HepG2 (cell line): ENCODE data around the gene ASAP2. TPM values are rescaled to one million over a fixed set of nuclear protein-coding genes. Genes with fewer than 3 reads are reported as not detected.

Experiments used
- BCL6 ChIP-seq: IDR thresholded peaks from 2 replicates; pipeline ENCODE4 v1.6.1; 2016; ENCODE audit warnings: missing genetic modification reagents, missing compliant biosample characterization
- CEBPG ChIP-seq: IDR thresholded peaks from 2 replicates; pipeline ENCODE4 v1.6.1; 2016
- ELF3 ChIP-seq: IDR thresholded peaks from 2 replicates; pipeline ENCODE4 v1.6.1; 2016; ENCODE audit warnings: missing genetic modification reagents, missing compliant biosample characterization
- FOXO1 ChIP-seq: sonication (generic); formaldehyde crosslinking; IDR thresholded peaks from 2 replicates; pipeline ENCODE4 v1.4.0; 2020; ENCODE audit warnings: missing genetic modification reagents
- KDM6A ChIP-seq: IDR thresholded peaks from 2 replicates; pipeline ENCODE4 v1.6.1; 2016; ENCODE audit warnings: low read depth
- MIER3 ChIP-seq: IDR thresholded peaks from 2 replicates; pipeline ENCODE4 v1.6.1; 2016; ENCODE audit warnings: missing compliant biosample characterization, borderline replicate concordance
- NR2F6 ChIP-seq, 2 experiments: IDR thresholded peaks; 2 replicates each; pipeline ENCODE4 v1.6.1; 2016; ENCODE audit warnings: antibody characterized with exemption in 1 of 2, mild to moderate bottlenecking in 1 of 2
- RNF2 ChIP-seq: fragments of 450-650 bp; conservative IDR thresholded peaks from 2 replicates; pipeline ENCODE4 v1.6.1; 2016; ENCODE audit warnings: low read depth
- SALL1 ChIP-seq: sonication (generic); formaldehyde crosslinking; IDR thresholded peaks from 2 replicates; pipeline ENCODE4 v1.8.0; 2022; ENCODE audit warnings: mild to moderate bottlenecking, missing genetic modification reagents
- SUZ12 ChIP-seq: fragments of 150-350 bp; IDR thresholded peaks from 2 replicates; pipeline ENCODE4 v1.6.1; 2014; ENCODE audit warnings: low read depth, low read length
- TEAD3 ChIP-seq: optimal IDR thresholded peaks from 2 replicates; pipeline ENCODE3; 2016; ENCODE audit warnings: borderline replicate concordance
- USF2 ChIP-seq, 2 experiments: sonication (generic) in 1 of 2; formaldehyde crosslinking in 1 of 2; IDR thresholded peaks; 2 replicates each; pipeline versions ENCODE4 v1.5.1 to v1.6.1; 2011 to 2020; ENCODE audit warnings: borderline replicate concordance in 1 of 2, low read depth in 1 of 2, low read length in 1 of 2, mild to moderate bottlenecking in 1 of 2, missing genetic modification reagents in 1 of 2, moderate library complexity in 1 of 2
- ZBTB21 ChIP-seq: sonication (generic); formaldehyde crosslinking; IDR thresholded peaks from 2 replicates; pipeline ENCODE4 v1.4.0; 2020; ENCODE audit warnings: missing genetic modification reagents
- ZNF12 ChIP-seq: sonication (generic); formaldehyde crosslinking; IDR thresholded peaks from 2 replicates; pipeline ENCODE4 v1.5.0; 2020; ENCODE audit warnings: missing genetic modification reagents
- ZNF407 ChIP-seq: sonication (generic); formaldehyde crosslinking; IDR thresholded peaks from one replicate; pipeline ENCODE4 v1.5.1; 2020; ENCODE audit warnings: mild to moderate bottlenecking, missing genetic modification reagents; ENCODE audit errors: not compliant biosample characterization
- ZNF644 ChIP-seq: IDR thresholded peaks from 2 replicates; pipeline ENCODE4 v1.6.1; 2016; ENCODE audit warnings: low read depth
- ZSCAN21 ChIP-seq: sonication (generic); formaldehyde crosslinking; IDR thresholded peaks from 2 replicates; pipeline ENCODE4 v1.8.0; 2022; ENCODE audit warnings: mild to moderate bottlenecking, missing genetic modification reagents, moderate library complexity, borderline replicate concordance
- ZSCAN25 ChIP-seq: sonication (generic); formaldehyde crosslinking; IDR thresholded peaks from 2 replicates; pipeline ENCODE4 v1.8.0; 2022; ENCODE audit warnings: mild to moderate bottlenecking, missing genetic modification reagents
- polyA plus RNA-seq, 8 experiments: library from polyadenylated mRNA; depleted of rRNA in 3 of 8; stranded (reverse) in 7 of 8; unstranded in 1 of 8; fragments of >200 nt; fragmentation: Illumina TruSeq in 4 of 8; extraction: Trizol in 4 of 8; gene quantifications; 2 replicates each; pipeline versions ENCODE4 v1.2.1 to v1.2.3, GENCODE V29; 2011 to 2016; ENCODE audit warnings: low read depth in 4 of 8, missing spikeins in 1 of 8, mixed read lengths in 1 of 8; ENCODE audit not compliant: insufficient read depth in 1 of 8
- total RNA-seq, 5 experiments: library from RNA; depleted of rRNA; stranded (reverse); fragments of >200 nt; fragmentation: Illumina TruSeq; extraction: Trizol; gene quantifications; 2 replicates each; pipeline ENCODE4 v1.2.3, GENCODE V29; 2016; ENCODE audit warnings: low read depth in 1 of 5
- TF ChIP-seq, protein P1 (sequence below): IDR thresholded peaks from 2 replicates; pipeline ENCODE4 v1.6.1; 2016; ENCODE audit warnings: missing genetic modification reagents, missing compliant biosample characterization

The ASAP2 gene
- total and polyA plus RNA-seq, 2 of the 13 experiments (the other 11 are each of a cell fraction or from before 2014, with no cell fraction given) = 7.3 to 22.3 TPM

DNA sequence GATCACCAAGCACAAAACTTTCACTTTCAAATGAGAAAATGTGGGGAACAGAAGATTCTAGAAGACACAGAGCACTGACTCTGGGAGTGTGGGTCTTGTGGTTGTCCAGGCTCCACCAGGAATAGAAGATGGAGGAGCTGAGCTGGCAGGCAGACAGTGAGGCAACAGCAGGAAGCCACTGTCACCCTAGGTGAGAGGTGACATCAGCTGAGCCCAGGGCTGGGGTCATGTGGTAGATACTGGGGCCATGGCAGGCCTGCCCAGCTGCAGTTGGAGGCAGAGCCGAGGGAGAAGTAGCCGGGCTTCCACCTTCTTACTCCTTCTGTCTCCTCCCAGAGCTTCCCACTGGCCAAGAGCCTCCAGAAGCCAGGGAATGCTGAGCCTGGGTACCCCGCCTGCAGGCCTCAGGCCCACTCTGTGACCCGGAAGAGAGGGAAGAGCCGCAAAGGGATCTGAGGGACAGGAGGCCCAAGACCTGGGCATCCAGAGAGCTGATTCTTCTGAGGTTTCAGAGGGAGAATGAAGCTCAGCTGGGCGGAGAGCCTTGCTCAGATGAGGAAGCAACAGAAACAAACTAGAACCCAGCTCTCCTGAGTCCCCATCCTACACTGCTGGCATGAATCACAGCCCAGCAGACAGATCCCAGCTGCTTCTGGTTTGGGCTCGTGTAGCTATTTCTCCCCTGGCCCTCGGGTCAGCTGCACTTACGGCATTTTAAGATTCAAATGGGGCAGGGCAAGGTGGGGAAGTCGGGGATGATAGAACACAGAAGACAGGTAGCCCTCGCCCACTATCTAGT, 39.8 kb upstream of the ASAP2 start (continued):
- no peak for TF ChIP-seq ZNF407
- 0 out of 2 replicates have a peak, but pooled peaks have one; percentile 36 for TF ChIP-seq RNF2
- TF ChIP-seq KDM6A (CRISPR knock-in tag) = no peak
- TF ChIP-seq ZNF644 = peak; percentile 59; the same call in 1 of the 2 replicates
- TF ChIP-seq TEAD3 (CRISPR knock-in tag) = peak; percentile 9
- no peak for TF ChIP-seq ZSCAN21
- TF ChIP-seq, protein P1, sequence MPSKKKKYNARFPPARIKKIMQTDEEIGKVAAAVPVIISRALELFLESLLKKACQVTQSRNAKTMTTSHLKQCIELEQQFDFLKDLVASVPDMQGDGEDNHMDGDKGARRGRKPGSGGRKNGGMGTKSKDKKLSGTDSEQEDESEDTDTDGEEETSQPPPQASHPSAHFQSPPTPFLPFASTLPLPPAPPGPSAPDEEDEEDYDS = no peak
- 0 out of 2 replicates have a peak, but pooled peaks have one; percentile 15 for TF ChIP-seq ZNF12 (CRISPR knock-in tag)
- no peak for TF ChIP-seq ZSCAN25 (CRISPR knock-in tag)
- TF ChIP-seq USF2 (IDR thresholded peaks at IDR 0.05; ENCODE audit: low read depth, low read length) = no peak
- TF ChIP-seq USF2 (CRISPR knock-in tag; IDR thresholded peaks at IDR 0.05; ENCODE audit: borderline replicate concordance) = peak; percentile 41; the same call in 1 of the 2 replicates
- TF ChIP-seq CEBPG (CRISPR knock-in tag) = peak; percentile 69
- 0 out of 2 replicates have a peak, but pooled peaks have one; percentile 19 for TF ChIP-seq FOXO1 (CRISPR knock-in tag)
- TF ChIP-seq ELF3 (CRISPR knock-in tag) = peak; percentile 46
- TF ChIP-seq BCL6 = peak; percentile 30; the same call in 1 of the 2 replicates
- TF ChIP-seq SALL1 (CRISPR knock-in tag) = peak; percentile 37; the same call in 1 of the 2 replicates
- 0 out of 2 replicates have a peak, but pooled peaks have one; percentile 70 for TF ChIP-seq ZBTB21 (CRISPR knock-in tag)
- TF ChIP-seq MIER3 (CRISPR knock-in tag) = 0 out of 2 replicates have a peak, but pooled peaks have one; percentile 24
- TF ChIP-seq NR2F6 (IDR thresholded peaks at IDR 0.05) = no peak
- peak; percentile 58 for TF ChIP-seq NR2F6 (CRISPR knock-in tag; IDR thresholded peaks at IDR 0.05)
- TF ChIP-seq SUZ12 = no peak
